HG02642 (cell line): ENCODE data around the gene TBC1D13.
"Not testable (repeated sequence)": the region's sequence is repeated elsewhere in the genome, so short reads cannot be mapped to it uniquely, and the experiment has no call there.

ENCODE experiments used
- ATAC-seq: cut with Tn5 transposase; IDR thresholded peaks from one replicate; pipeline ENCODE4 v1.9.1; 2021; ENCODE audit warnings: mild to moderate bottlenecking; ENCODE audit not compliant: unreplicated experiment, poor library complexity

TBC1D13 gene

GRCh38 chr9:128786681-128787601 is at the start of gene TBC1D13:
Gene TBC1D13, plus strand, starts transcription at chr9:128787253. Its CDS starts 101 bp downstream, at chr9:128787354.
- peak; percentile 91 for ATAC-seq

- ATAC-seq = no peak
These were observed 44.7 kb upstream of the TBC1D13 start for GRCh38 chr9:128742401-128742800.

- ATAC-seq = no peak
These were observed 43.6 kb upstream of the TBC1D13 start for GRCh38 chr9:128743421-128743820.

- no peak for ATAC-seq
These were observed 39.8 kb upstream of the TBC1D13 start for GRCh38 chr9:128747241-128747640.

- ATAC-seq = no peak
These were observed 36.0 kb upstream of the TBC1D13 start for GRCh38 chr9:128750926-128751595.

- no peak for ATAC-seq
These were observed 33.4 kb upstream of the TBC1D13 start for GRCh38 chr9:128753627-128754026.

GRCh38 chr9:128757602-128758001 is 29.5 kb upstream of the TBC1D13 start:
- ATAC-seq = no peak

GRCh38 chr9:128762671-128763449 is 24.2 kb upstream of the TBC1D13 start:
- no peak for ATAC-seq

- no peak for ATAC-seq
These were observed 22.7 kb upstream of the TBC1D13 start for GRCh38 chr9:128764361-128764760.

GRCh38 chr9:128765499-128765898 is 21.6 kb upstream of the TBC1D13 start:
- ATAC-seq = no peak

- no peak for ATAC-seq
These were observed 18.4 kb upstream of the TBC1D13 start for GRCh38 chr9:128768606-128769005.

GRCh38 chr9:128770286-128771030 is 16.6 kb upstream of the TBC1D13 start:
- no peak for ATAC-seq

GRCh38 chr9:128771094-128771721 is 15.8 kb upstream of the TBC1D13 start:
- ATAC-seq = no peak

GRCh38 chr9:128771745-128772519 is 15.1 kb upstream of the TBC1D13 start, which contains the start of gene ZER1:
Gene ZER1, minus strand, starts transcription at chr9:128771927. Its CDS starts 16,362 bp downstream, at chr9:128755565.
- ATAC-seq = peak; percentile 93

- ATAC-seq = no peak
These were observed 14.0 kb upstream of the TBC1D13 start for GRCh38 chr9:128773049-128773448.

GRCh38 chr9:128774804-128775203 is 12.2 kb upstream of the TBC1D13 start:
- no peak for ATAC-seq

GRCh38 chr9:128780093-128780492 is 7.0 kb upstream of the TBC1D13 start:
- ATAC-seq = not testable (repeated sequence)

- no peak for ATAC-seq
These were observed 5.6 kb upstream of the TBC1D13 start for GRCh38 chr9:128781187-128782070.
